CD14-positive monocyte (primary cell): Measurements from ENCODE around the gene CNIH2. TPM values are rescaled to one million over a fixed set of nuclear protein-coding genes. Genes with fewer than 3 reads are reported as not detected.
A peak's percentile ranks its signal among the peaks of the same experiment; 100 is the strongest.

ENCODE experiments used
- DNase-seq, 3 donors: peaks; one replicate each; pipeline ENCODE4 v3.0.0-alpha.2; 2011 to 2022
- H2AFZ ChIP-seq: 2 replicates; pipeline ENCODE4 v1.6.0; 2012; ENCODE audit warnings: mild to moderate bottlenecking, low read depth, low read length, inconsistent platforms; ENCODE audit not compliant: insufficient read depth, poor library complexity, severe bottlenecking
- H3K27ac ChIP-seq, 2 donors: 1 replicate in 1 of 2; 2 replicates in 1 of 2; pipeline ENCODE4 v1.5.1; 2012 to 2013; ENCODE audit warnings: low read length in 2 of 2, control low read depth in 1 of 2, inconsistent platforms in 1 of 2, low read depth in 1 of 2, mild to moderate bottlenecking in 1 of 2
- H3K27me3 ChIP-seq, 2 donors: one replicate each; pipeline versions ENCODE4 v1.6.0 to v1.6.1; 2011 to 2013; ENCODE audit warnings: low read length in 2 of 2; ENCODE audit not compliant: control insufficient read depth in 2 of 2, insufficient read depth in 2 of 2
- H3K36me3 ChIP-seq, 2 donors: replicated peaks in 1 of 2; 1 replicate in 1 of 2; 2 replicates in 1 of 2; pipeline versions ENCODE4 v1.5.1 to v1.6.1; 2012 to 2013; ENCODE audit warnings: low read length in 2 of 2, control low read depth in 1 of 2, inconsistent platforms in 1 of 2, mild to moderate bottlenecking in 1 of 2; ENCODE audit not compliant: insufficient read depth in 2 of 2, control insufficient read depth in 1 of 2
- H3K4me1 ChIP-seq, 2 donors: 1 replicate in 1 of 2; 2 replicates in 1 of 2; pipeline versions ENCODE4 v1.5.1 to v1.6.1; 2012 to 2013; ENCODE audit warnings: low read length in 2 of 2, control low read depth in 1 of 2, inconsistent platforms in 1 of 2, mild to moderate bottlenecking in 1 of 2, moderate library complexity in 1 of 2; ENCODE audit not compliant: insufficient read depth in 2 of 2, control insufficient read depth in 1 of 2
- H3K4me2 ChIP-seq: replicated peaks from 2 replicates; pipeline ENCODE3; 2012; ENCODE audit warnings: low read length, moderate library complexity, mild to moderate bottlenecking; ENCODE audit not compliant: poor library complexity, severe bottlenecking; ENCODE audit errors: extremely low read depth
- H3K4me3 ChIP-seq, 3 experiments: fragments of 200-600 bp in 1 of 3; sonication (generic) in 1 of 3; replicated peaks in 1 of 3; 1 replicate in 2 of 3; 2 replicates in 1 of 3; pipeline ENCODE4 v1.5.1; 2011 to 2013; ENCODE audit warnings: low read length in 3 of 3, mild to moderate bottlenecking in 3 of 3, control low read depth in 2 of 3, low read depth in 2 of 3, inconsistent platforms in 1 of 3, moderate library complexity in 1 of 3
- H3K79me2 ChIP-seq: 2 replicates; pipeline ENCODE4 v1.6.0; 2012; ENCODE audit warnings: mild to moderate bottlenecking, control low read depth, inconsistent platforms, low read length, moderate library complexity; ENCODE audit not compliant: insufficient read depth
- H3K9ac ChIP-seq: 2 replicates; pipeline ENCODE4 v1.6.0; 2017; ENCODE audit warnings: low read length, mild to moderate bottlenecking; ENCODE audit not compliant: insufficient read depth, poor library complexity, severe bottlenecking
- H3K9me3 ChIP-seq, 2 donors: replicated peaks in 1 of 2; 1 replicate in 1 of 2; 2 replicates in 1 of 2; pipeline versions ENCODE4 v1.5.1 to v1.6.1; 2012 to 2013; ENCODE audit warnings: low read length in 2 of 2, control low read depth in 1 of 2; ENCODE audit not compliant: control insufficient read depth in 1 of 2, insufficient read depth in 1 of 2
- H4K20me1 ChIP-seq: 2 replicates; pipeline ENCODE4 v1.6.0; 2012; ENCODE audit warnings: mild to moderate bottlenecking, low read length, control low read depth, moderate library complexity; ENCODE audit not compliant: insufficient read depth
- H3K27ac Mint-ChIP-seq, 7 donors: one replicate each; pipeline ENCODE4 v1.8.0; 2020; ENCODE audit warnings: mild to moderate bottlenecking in 7 of 7, mixed read lengths in 7 of 7, moderate library complexity in 6 of 7, inconsistent platforms in 2 of 7
- H3K27me3 Mint-ChIP-seq, 3 donors: one replicate each; pipeline ENCODE4 v1.8.0; 2021 to 2022; ENCODE audit warnings: low read depth in 3 of 3, mild to moderate bottlenecking in 3 of 3, mixed read lengths in 3 of 3, moderate library complexity in 3 of 3, inconsistent platforms in 1 of 3
- H3K36me3 Mint-ChIP-seq, 2 donors: one replicate each; pipeline ENCODE4 v1.8.0; 2020; ENCODE audit warnings: mixed read lengths in 2 of 2, inconsistent platforms in 1 of 2, mild to moderate bottlenecking in 1 of 2
- H3K4me1 Mint-ChIP-seq: one replicate; pipeline ENCODE4 v1.8.0; 2020; ENCODE audit warnings: mild to moderate bottlenecking, mixed read lengths
- H3K4me3 Mint-ChIP-seq, 2 donors: one replicate each; pipeline ENCODE4 v1.8.0; 2020; ENCODE audit warnings: mild to moderate bottlenecking in 2 of 2, mixed read lengths in 2 of 2, moderate library complexity in 1 of 2
- H3K9me3 Mint-ChIP-seq, 7 donors: one replicate each; pipeline ENCODE4 v1.8.0; 2020 to 2022; ENCODE audit warnings: mixed read lengths in 7 of 7, mild to moderate bottlenecking in 6 of 7, moderate library complexity in 6 of 7, inconsistent platforms in 2 of 7
- CTCF ChIP-seq: fragments of 200-600 bp; IDR thresholded peaks from one replicate; pipeline ENCODE4 v1.8.0; 2022; ENCODE audit warnings: antibody characterized with exemption, mild to moderate bottlenecking
- WGBS: methylation state at CpG from one replicate; pipeline ENCODE4 v1.1.5; 2013; ENCODE audit warnings: missing lambda C conversion rate; ENCODE audit not compliant: insufficient coverage; 5-methylcytosine and 5-hydroxymethylcytosine counted together
- intact Hi-C, 2 donors: fragments of 100-400 bp; cut with micrococcal nuclease; formaldehyde crosslinking; loops; one replicate each; pipeline versions ENCODE4 v1.15.0 to v1.15.1; 2023
- polyA plus RNA-seq, 3 donors: library from polyadenylated mRNA; depleted of rRNA in 1 of 3; unstranded in 2 of 3; stranded (reverse) in 1 of 3; fragments of 300-500 nt in 2 of 3; fragments of >200 nt in 1 of 3; fragmentation: Illumina TruSeq in 2 of 3; gene quantifications; 1 replicate in 2 of 3; 2 replicates in 1 of 3; pipeline ENCODE4 v1.2.3, GENCODE V29; 2012 to 2021

CNIH2 gene
- polyA plus RNA-seq, 3 donors: 1.2 TPM; not detected in 2

- Histone ChIP-seq H3K79me2 (no peaks in the 10 kb centered on the region), H3K4me2 (no peak overlapping the region), H3K27me3 (no peaks in the 10 kb centered on the region), H3K4me1 (no peaks in the 10 kb centered on the region), H3K36me3 (peaks cover 17 to 39% of the 10 kb centered on the region in 2 donors), H3K27ac (no peak overlapping the region), H3K9me3 (no peaks in the 10 kb centered on the region), H4K20me1 (no peaks in the 10 kb centered on the region), H3K9ac (no peak overlapping the region), H3K4me3 (no peak overlapping the region), H2AFZ (no peak overlapping the region)
- Mint-ChIP-seq H3K36me3 (peaks cover 48 to 52% of the 10 kb centered on the region in 2 donors), H3K27me3 (peaks cover 0 to 5% (median 1%) of the 10 kb centered on the region in 3 donors), H3K27ac (no peak overlapping the region), H3K4me3 (no peak overlapping the region), H3K9me3 (no peaks in the 10 kb centered on the region), H3K4me1 (no peaks in the 10 kb centered on the region)
- 71% methylated on average over 2 of the region's 3 CpGs for WGBS
- no peak for DNase-seq
- TF ChIP-seq CTCF: no peak
- intact Hi-C loops: no loop called here
Measured at GRCh38 chr11:66247801-66248200, 30.2 kb upstream of the CNIH2 start.

GRCh38 chr11:66248903-66249302, 29.1 kb upstream of the CNIH2 start:
- Mint-ChIP-seq H3K4me3 (no peak overlapping the region), H3K4me1 (no peaks in the 10 kb centered on the region), H3K27ac (peak overlapping the region in 1 of 7 donors; percentile 15), H3K9me3 (no peaks in the 10 kb centered on the region), H3K27me3 (peaks cover 1 to 7% (median 4%) of the 10 kb centered on the region in 3 donors), H3K36me3 (peaks cover 41 to 46% of the 10 kb centered on the region in 2 donors)
- H3K79me2 ChIP-seq: no peaks in the 10 kb centered on the region
- DNase-seq: no peak
- H3K27ac ChIP-seq: no peak overlapping the region
- H4K20me1 ChIP-seq: no peaks in the 10 kb centered on the region
- WGBS: 95% methylated on average over 3 of the region's 6 CpGs
- no peaks in the 10 kb centered on the region for H3K27me3 ChIP-seq
- intact Hi-C loops: no loop called here
- H3K9me3 ChIP-seq: no peaks in the 10 kb centered on the region
- no peaks in the 10 kb centered on the region for H3K4me1 ChIP-seq
- H3K4me2 ChIP-seq: no peak overlapping the region
- no peak overlapping the region for H2AFZ ChIP-seq
- H3K9ac ChIP-seq: no peak overlapping the region
- no peak for TF ChIP-seq CTCF
- H3K36me3 ChIP-seq: peaks cover 16 to 28% of the 10 kb centered on the region in 2 donors
- no peak overlapping the region for H3K4me3 ChIP-seq
